ENCODE results near the gene SYT1. TPM values are rescaled to one million over a fixed set of nuclear protein-coding genes. Genes with fewer than 3 reads are reported as not detected.

Gene SYT1
- total RNA-seq, 1 donor from 2014 or later, result 0.30 TPM

DNA sequence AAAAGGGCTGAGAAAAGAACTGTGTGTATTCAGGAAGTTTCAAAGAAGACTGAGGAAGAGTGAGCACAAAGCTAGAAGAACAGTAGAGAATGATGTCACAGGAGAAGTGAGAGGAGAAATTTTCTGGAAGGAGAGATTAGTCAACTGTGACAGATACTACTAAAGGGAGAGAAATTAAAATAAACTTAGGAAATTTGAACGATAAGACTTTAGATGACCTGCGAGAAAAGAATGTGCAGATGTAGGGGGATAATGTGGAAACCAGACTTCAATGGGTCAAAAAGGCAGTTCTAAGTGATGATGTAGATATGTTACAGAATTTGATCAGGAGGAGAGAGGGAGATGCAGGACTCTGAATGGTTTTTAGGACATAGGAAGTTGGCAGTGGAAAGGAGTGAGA lies 287.4 kb downstream of the SYT1 start:
- Histone ChIP-seq H3K36me3 (no peaks in the 10 kb centered on the region), H3K9me3 (replicated peaks) (no peaks in the 10 kb centered on the region), H3K27ac (replicated peaks) (no peak overlapping the region), H3K4me3 (no peak overlapping the region), H3K27me3 (ENCODE audit: low read depth) (no peaks in the 10 kb centered on the region), H3K4me1 (no peaks in the 10 kb centered on the region)
- DNase-seq, result no peak
- TF ChIP-seq, protein P1, sequence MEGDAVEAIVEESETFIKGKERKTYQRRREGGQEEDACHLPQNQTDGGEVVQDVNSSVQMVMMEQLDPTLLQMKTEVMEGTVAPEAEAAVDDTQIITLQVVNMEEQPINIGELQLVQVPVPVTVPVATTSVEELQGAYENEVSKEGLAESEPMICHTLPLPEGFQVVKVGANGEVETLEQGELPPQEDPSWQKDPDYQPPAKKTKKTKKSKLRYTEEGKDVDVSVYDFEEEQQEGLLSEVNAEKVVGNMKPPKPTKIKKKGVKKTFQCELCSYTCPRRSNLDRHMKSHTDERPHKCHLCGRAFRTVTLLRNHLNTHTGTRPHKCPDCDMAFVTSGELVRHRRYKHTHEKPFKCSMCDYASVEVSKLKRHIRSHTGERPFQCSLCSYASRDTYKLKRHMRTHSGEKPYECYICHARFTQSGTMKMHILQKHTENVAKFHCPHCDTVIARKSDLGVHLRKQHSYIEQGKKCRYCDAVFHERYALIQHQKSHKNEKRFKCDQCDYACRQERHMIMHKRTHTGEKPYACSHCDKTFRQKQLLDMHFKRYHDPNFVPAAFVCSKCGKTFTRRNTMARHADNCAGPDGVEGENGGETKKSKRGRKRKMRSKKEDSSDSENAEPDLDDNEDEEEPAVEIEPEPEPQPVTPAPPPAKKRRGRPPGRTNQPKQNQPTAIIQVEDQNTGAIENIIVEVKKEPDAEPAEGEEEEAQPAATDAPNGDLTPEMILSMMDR (IDR thresholded peaks at IDR 0.05; ENCODE audit: borderline replicate concordance), result no peak
- intact Hi-C loops (cut with micrococcal nuclease), result no loop called here

DNA sequence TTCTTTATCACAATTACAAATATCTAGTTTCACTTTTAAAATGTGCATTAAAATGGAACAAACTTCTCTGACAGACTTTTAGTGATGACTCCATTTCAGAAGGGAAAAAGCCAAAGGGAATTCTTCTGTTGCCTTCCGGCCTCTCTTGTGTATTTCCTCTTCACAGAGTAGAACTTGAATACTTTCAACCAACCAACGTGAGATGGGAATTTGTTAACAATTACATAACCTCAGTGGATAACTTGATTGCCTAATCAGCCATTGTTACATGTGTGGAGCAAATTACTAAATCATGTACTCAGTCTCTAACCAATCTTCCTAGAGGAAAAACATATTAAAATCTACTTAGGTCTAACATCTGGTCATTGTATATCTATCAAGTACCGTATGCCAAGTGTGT lies 291.1 kb downstream of the SYT1 start:
- Histone ChIP-seq H3K27me3 (ENCODE audit: low read depth) (no peaks in the 10 kb centered on the region), H3K36me3 (no peaks in the 10 kb centered on the region), H3K4me1 (no peaks in the 10 kb centered on the region), H3K9me3 (replicated peaks) (no peaks in the 10 kb centered on the region), H3K27ac (replicated peaks) (no peak overlapping the region), H3K4me3 (no peak overlapping the region)
- TF ChIP-seq, protein P1 (IDR thresholded peaks at IDR 0.05; ENCODE audit: borderline replicate concordance), result no peak
- no peak for DNase-seq
- intact Hi-C loops (cut with micrococcal nuclease), result no loop called here

DNA sequence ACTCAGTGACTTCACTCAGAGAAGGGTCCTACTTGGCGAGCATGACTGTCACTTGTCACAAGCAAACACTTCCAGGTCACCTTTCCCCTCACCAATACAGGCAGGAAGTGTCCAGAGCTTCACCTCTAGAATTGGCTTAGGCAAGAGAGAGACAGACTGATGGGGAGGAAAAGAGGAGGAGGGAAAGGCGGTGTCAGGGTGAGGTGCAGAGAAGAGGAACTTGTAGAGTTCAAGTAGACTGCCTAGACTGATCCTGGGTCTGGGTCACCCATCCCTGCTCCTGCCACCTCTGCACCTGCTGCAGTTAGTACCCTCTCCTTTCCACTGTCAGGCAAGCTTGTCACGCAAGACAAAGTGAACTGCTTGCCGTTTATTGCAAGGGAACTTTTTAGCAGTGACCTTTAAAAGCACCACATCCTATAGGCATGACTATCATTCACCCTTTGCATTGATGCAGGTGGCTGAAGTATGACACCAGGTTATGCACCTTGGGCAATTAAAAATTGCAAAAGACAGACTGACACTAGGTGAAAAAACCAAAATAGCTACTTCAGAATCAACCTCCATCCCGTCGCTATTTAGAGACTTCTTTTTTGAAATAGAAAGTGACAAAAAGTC lies 292.4 kb downstream of the SYT1 start:
- intact Hi-C loops (cut with micrococcal nuclease), result no loop called here
- TF ChIP-seq, protein P1 (IDR thresholded peaks at IDR 0.05; ENCODE audit: borderline replicate concordance), result no peak
- no peak overlapping the region for H3K4me3 ChIP-seq
- H3K27ac ChIP-seq (replicated peaks), result no peak overlapping the region
- DNase-seq, result no peak
- no peaks in the 10 kb centered on the region for H3K4me1 ChIP-seq
- no peaks in the 10 kb centered on the region for H3K27me3 ChIP-seq (ENCODE audit: low read depth)
- no peaks in the 10 kb centered on the region for H3K9me3 ChIP-seq (replicated peaks)
- no peaks in the 10 kb centered on the region for H3K36me3 ChIP-seq

DNA sequence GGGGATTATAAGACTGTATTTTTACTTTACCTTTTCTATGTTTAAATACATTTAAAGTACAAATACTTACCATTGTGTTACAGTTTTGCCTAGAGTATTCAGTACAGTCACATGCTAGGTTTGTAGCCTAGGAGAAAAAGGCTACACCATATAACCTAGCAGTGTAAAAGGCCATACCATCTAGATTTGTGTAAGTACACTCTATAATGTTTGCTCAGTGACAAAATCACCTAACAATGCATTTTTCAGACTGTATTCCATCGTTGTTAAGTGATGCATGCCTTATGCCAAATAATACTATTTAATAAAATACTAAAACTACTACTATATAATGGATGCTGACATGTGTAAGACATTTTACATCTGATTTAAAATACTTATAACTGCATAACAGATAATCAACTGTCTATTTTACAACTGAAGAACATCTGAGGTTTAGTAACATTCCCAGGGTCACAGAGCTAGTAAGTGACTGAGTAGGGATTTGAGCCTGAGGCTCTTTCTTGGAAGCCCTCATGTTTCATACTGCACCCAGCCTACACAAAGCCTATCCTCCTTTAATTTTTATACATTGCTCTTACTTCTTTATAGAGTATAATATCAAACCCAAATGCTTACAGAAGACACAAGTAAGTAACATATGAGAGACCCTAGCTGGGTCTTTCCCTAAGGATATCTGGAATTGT lies 296.8 kb downstream of the SYT1 start:
- Histone ChIP-seq H3K9me3 (replicated peaks) (no peaks in the 10 kb centered on the region), H3K4me1 (no peaks in the 10 kb centered on the region), H3K27ac (replicated peaks) (no peak overlapping the region), H3K36me3 (no peaks in the 10 kb centered on the region), H3K4me3 (no peak overlapping the region), H3K27me3 (ENCODE audit: low read depth) (no peaks in the 10 kb centered on the region)
- DNase-seq, result no peak
- TF ChIP-seq, protein P1 (IDR thresholded peaks at IDR 0.05; ENCODE audit: borderline replicate concordance), result no peak
- intact Hi-C loops (cut with micrococcal nuclease), result no loop called here

DNA sequence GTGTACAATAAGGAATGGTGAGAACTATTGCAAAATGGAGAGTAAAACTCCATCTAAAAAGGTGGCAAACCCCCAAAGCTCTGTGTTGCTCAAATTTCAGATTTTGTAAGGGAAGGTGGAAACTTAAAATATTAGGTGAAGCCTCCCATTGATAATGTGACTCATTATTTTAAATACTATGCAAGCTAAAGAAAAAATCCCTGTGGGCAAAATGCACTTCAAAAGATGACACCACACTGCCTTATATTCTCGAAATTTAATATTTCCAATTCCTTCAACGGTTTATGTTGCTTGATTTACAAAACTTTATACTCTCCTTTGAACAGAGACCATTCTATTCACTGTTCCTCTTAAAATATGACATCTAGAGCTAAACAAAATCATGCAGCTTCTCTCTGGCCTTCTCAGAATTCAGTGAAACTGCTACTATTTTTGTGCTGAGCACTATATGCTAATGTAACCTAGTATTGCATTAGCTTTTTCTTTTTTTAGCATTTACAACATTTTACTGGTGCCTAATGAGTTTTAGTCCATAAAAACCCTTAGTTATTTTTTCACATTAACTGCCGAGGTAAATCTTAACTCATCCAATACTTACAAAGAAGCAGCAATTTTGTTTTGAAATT lies 297.7 kb downstream of the SYT1 start:
- no peak for DNase-seq
- H3K4me3 ChIP-seq, result no peak overlapping the region
- intact Hi-C loops (cut with micrococcal nuclease), result no loop called here
- TF ChIP-seq, protein P1 (IDR thresholded peaks at IDR 0.05; ENCODE audit: borderline replicate concordance), result no peak
- no peaks in the 10 kb centered on the region for H3K36me3 ChIP-seq
- H3K4me1 ChIP-seq, result no peaks in the 10 kb centered on the region
- H3K27me3 ChIP-seq (ENCODE audit: low read depth), result no peaks in the 10 kb centered on the region
- no peak overlapping the region for H3K27ac ChIP-seq (replicated peaks)
- no peaks in the 10 kb centered on the region for H3K9me3 ChIP-seq (replicated peaks)

All from left ventricle myocardium inferior (tissue), 1 donor.